Measurements from ENCODE around the gene SYNE2. TPM values are rescaled to one million over a fixed set of nuclear protein-coding genes. Genes with fewer than 3 reads are reported as not detected.

SYNE2 gene
- total RNA-seq, 2 experiments from 2014 or later: 77.7 to 82.4 TPM

GRCh38 chr14:63878792-63879191 is 26.0 kb downstream of the SYNE2 start:
- POLR2A ChIA-PET: no interaction called here
- Mint-ChIP-seq H3K36me3 (ENCODE audit: low read depth) (peaks cover 27% of the 10 kb centered on the region), H3K9me3 (no peaks in the 10 kb centered on the region), H3K27ac (no peak overlapping the region), H3K27me3 (no peaks in the 10 kb centered on the region), H3K4me1 (peaks cover 16% of the 10 kb centered on the region), H3K4me3 (no peak overlapping the region)
- DNase-seq: no peak
- CTCF ChIA-PET: no interaction called here

- no peak overlapping the region for H3K4me3 Mint-ChIP-seq
- peaks cover 3% of the 10 kb centered on the region for H3K4me1 Mint-ChIP-seq
- H3K9me3 Mint-ChIP-seq: no peaks in the 10 kb centered on the region
- no peak overlapping the region for H3K27ac Mint-ChIP-seq
- H3K36me3 Mint-ChIP-seq (ENCODE audit: low read depth): peaks cover 17% of the 10 kb centered on the region
- no peaks in the 10 kb centered on the region for H3K27me3 Mint-ChIP-seq
- POLR2A ChIA-PET: interaction anchor here (1.0 to 1.4 kb wide), 2 partner anchors 13 to 29 kb away, joined by 3 read pairs; partner anchors contain the start of gene SYNE2
- no peak for DNase-seq
- CTCF ChIA-PET: interaction anchor here (1.4 kb wide), 1 partner anchor 30 kb away, joined by 3 read pairs; no protein-coding TSS in a partner anchor
These were observed 29.1 kb downstream of the SYNE2 start for GRCh38 chr14:63881926-63882325.

GRCh38 chr14:63887899-63888298 is 35.1 kb downstream of the SYNE2 start:
- H3K27me3 Mint-ChIP-seq: no peaks in the 10 kb centered on the region
- CTCF ChIA-PET: no interaction called here

GRCh38 chr14:63890553-63890952 is 37.7 kb downstream of the SYNE2 start:
- no peak for DNase-seq
- peaks cover 4% of the 10 kb centered on the region for H3K4me1 Mint-ChIP-seq
- peaks cover 4% of the 10 kb centered on the region for H3K36me3 Mint-ChIP-seq (ENCODE audit: low read depth)
- no peaks in the 10 kb centered on the region for H3K9me3 Mint-ChIP-seq
- no peak overlapping the region for H3K4me3 Mint-ChIP-seq
- CTCF ChIA-PET: no interaction called here
- POLR2A ChIA-PET: interaction anchor here (0.8 kb wide), 1 partner anchor 48 kb away, joined by 3 read pairs; no protein-coding TSS in a partner anchor
- H3K27me3 Mint-ChIP-seq: no peaks in the 10 kb centered on the region
- H3K27ac Mint-ChIP-seq: no peak overlapping the region

More at GRCh38 chr14:63887899-63888298, 35.1 kb downstream of the SYNE2 start:
- POLR2A ChIA-PET: no interaction called here
- H3K36me3 Mint-ChIP-seq (ENCODE audit: low read depth): peaks cover 7% of the 10 kb centered on the region
- no peak overlapping the region for H3K27ac Mint-ChIP-seq
- DNase-seq: no peak
- H3K4me1 Mint-ChIP-seq: peaks cover 4% of the 10 kb centered on the region
- no peaks in the 10 kb centered on the region for H3K9me3 Mint-ChIP-seq
- no peak overlapping the region for H3K4me3 Mint-ChIP-seq

GRCh38 chr14:63891148-63891975 is 38.6 kb downstream of the SYNE2 start:
- H3K27ac Mint-ChIP-seq: no peak overlapping the region
- POLR2A ChIA-PET: no interaction called here
- no peak for DNase-seq
- CTCF ChIA-PET: no interaction called here
- H3K27me3 Mint-ChIP-seq: no peaks in the 10 kb centered on the region
- H3K9me3 Mint-ChIP-seq: no peaks in the 10 kb centered on the region
- no peak overlapping the region for H3K4me3 Mint-ChIP-seq
- peaks cover 4% of the 10 kb centered on the region for H3K4me1 Mint-ChIP-seq
- peaks cover 7% of the 10 kb centered on the region for H3K36me3 Mint-ChIP-seq (ENCODE audit: low read depth)

DNA sequence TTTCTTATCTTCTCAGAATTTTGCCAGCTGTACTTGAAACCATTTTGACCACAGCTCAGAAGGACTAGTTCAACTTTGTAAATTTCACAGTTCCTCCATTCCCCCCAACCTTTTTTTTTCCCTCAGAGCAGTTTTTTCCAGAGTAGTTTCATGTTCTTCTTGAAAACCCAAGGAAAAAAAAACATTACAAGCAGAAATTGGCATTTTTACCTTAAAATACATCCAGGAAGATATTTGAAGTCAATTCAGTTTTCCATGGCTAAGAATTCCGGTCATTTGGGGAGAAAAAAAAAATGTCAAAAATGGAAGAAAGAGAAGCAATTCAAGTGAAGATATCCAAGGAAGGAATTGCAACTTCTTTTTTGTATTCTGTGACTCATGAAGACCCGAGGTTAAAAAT is 39.5 kb downstream of the SYNE2 start:
- H3K9me3 Mint-ChIP-seq: no peaks in the 10 kb centered on the region
- no peak overlapping the region for H3K27ac Mint-ChIP-seq
- no peaks in the 10 kb centered on the region for H3K27me3 Mint-ChIP-seq
- ChIA-PET CTCF (no interaction called here), POLR2A (no interaction called here)
- peaks cover 4% of the 10 kb centered on the region for H3K4me1 Mint-ChIP-seq
- DNase-seq: no peak
- H3K4me3 Mint-ChIP-seq: no peak overlapping the region
- H3K36me3 Mint-ChIP-seq (ENCODE audit: low read depth): peaks cover 6% of the 10 kb centered on the region

DNA sequence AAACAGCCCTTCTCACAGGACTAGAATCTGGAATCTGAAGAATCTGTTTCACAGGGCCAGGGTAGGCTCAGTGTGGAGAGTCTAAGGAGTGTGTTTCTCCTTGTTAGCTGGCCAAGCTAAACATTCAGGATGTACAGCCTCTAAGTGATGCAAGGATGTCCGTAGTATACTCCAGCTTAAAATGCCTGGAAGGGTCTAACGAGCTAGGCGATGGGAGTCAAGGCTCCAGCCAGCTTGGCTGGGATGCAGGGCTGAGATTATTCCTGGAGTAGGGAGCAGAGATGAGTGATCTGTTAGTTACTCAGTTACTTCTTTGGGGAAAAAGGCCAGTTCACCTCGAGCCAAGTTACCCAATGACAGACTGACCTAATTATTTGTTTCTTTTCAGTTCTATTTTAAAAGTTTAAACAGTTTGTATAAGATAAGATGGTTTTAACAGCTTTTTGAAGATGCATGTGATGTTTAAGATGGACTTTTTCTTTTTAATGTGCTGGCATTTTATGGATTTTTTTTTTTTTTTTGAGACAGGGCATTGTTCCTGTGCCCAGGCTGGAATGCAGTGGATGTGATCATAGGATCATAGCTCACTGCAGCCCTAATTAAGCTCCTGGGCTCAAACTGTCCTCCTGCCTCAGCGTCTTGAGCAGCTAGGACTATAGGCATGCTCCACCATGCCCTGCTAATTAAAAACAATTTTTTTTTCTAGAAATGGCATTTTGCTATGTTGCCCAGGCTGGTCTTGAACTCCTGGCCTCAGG is 41.1 kb downstream of the SYNE2 start:
- Mint-ChIP-seq H3K4me1 (peaks cover 7% of the 10 kb centered on the region), H3K27me3 (no peaks in the 10 kb centered on the region), H3K4me3 (no peak overlapping the region), H3K36me3 (ENCODE audit: low read depth) (peaks cover 7% of the 10 kb centered on the region), H3K9me3 (no peaks in the 10 kb centered on the region), H3K27ac (no peak overlapping the region)
- ChIA-PET POLR2A (interaction anchor here (1.3 kb wide), 1 partner anchor 9 kb away, joined by 3 read pairs; no protein-coding TSS in a partner anchor), CTCF (no interaction called here)
- DNase-seq: no peak

GRCh38 chr14:63895510-63895909 is 42.7 kb downstream of the SYNE2 start:
- DNase-seq: no peak
- Mint-ChIP-seq H3K9me3 (no peaks in the 10 kb centered on the region), H3K36me3 (ENCODE audit: low read depth) (peaks cover 12% of the 10 kb centered on the region), H3K27ac (no peak overlapping the region), H3K27me3 (no peaks in the 10 kb centered on the region), H3K4me3 (no peak overlapping the region), H3K4me1 (peaks cover 17% of the 10 kb centered on the region)
- ChIA-PET CTCF (no interaction called here), POLR2A (interaction anchor here (0.7 kb wide), 1 partner anchor 805 kb away, joined by 3 read pairs; no protein-coding TSS in a partner anchor)

DNA sequence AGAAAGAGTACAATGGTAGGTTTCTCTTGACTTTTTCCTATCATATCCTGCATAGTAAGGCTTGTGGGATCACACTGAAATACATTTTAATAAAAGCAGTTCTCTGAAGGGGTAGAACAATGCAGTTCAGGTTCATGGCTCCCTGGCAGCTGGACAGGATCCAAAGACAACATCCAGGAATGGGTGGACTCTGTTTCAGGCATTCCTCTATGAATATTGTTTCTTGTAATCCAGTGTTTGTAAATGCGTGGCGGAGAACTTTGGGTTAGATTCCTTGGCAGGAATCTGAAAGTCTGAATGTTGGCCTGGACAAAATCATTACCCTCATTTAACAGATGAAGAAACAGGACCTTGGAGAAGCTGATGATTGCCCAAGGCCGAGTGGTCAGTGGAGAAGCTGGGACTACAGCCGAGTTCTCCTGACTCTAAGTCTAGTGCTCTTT is 43.5 kb downstream of the SYNE2 start:
- DNase-seq: no peak
- Mint-ChIP-seq H3K36me3 (ENCODE audit: low read depth) (peaks cover 16% of the 10 kb centered on the region), H3K9me3 (no peaks in the 10 kb centered on the region), H3K27ac (no peak overlapping the region), H3K4me1 (peaks cover 21% of the 10 kb centered on the region), H3K4me3 (no peak overlapping the region), H3K27me3 (no peaks in the 10 kb centered on the region)
- CTCF ChIA-PET: no interaction called here
- POLR2A ChIA-PET: interaction anchor here (1.1 kb wide), 1 partner anchor 12 kb away, joined by 3 read pairs; no protein-coding TSS in a partner anchor

- DNase-seq: no peak
- CTCF ChIA-PET: no interaction called here
These were observed 44.9 kb downstream of the SYNE2 start for GRCh38 chr14:63897721-63898163.

DNA sequence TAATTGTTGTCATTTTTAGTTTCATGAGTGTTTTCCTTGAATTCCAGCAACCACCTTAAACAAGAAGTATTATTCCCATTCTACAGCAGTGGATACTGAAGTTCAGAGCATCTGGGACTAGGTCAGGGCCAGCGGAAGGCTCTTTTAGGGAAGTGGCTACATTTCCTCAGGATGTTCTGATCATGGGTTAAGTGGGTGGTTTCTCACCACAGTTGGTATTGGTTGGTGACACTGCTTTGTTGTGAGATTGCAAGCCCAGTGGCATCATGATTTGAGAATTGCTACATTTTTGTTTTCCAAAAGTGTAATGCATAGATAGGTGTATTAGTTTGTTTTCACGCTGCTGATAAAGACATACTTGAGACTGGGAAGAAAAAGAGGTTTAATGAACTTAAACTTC is 47.1 kb downstream of the SYNE2 start:
- POLR2A ChIA-PET: interaction anchor here (1.4 to 1.9 kb wide), 3 partner anchors 9 to 31 kb away, joined by 3 to 5 read pairs (median 3); no protein-coding TSS in a partner anchor
- Mint-ChIP-seq H3K9me3 (no peaks in the 10 kb centered on the region), H3K27ac (peak overlapping the region; percentile 50), H3K4me1 (peaks cover 33% of the 10 kb centered on the region), H3K4me3 (no peak overlapping the region), H3K27me3 (no peaks in the 10 kb centered on the region), H3K36me3 (ENCODE audit: low read depth) (peaks cover 31% of the 10 kb centered on the region)
- peak; percentile 32 for DNase-seq
- CTCF ChIA-PET: no interaction called here

More at GRCh38 chr14:63897721-63898163, 44.9 kb downstream of the SYNE2 start:
- Mint-ChIP-seq H3K4me1 (peaks cover 25% of the 10 kb centered on the region), H3K4me3 (no peak overlapping the region), H3K36me3 (ENCODE audit: low read depth) (peaks cover 19% of the 10 kb centered on the region), H3K9me3 (no peaks in the 10 kb centered on the region), H3K27me3 (no peaks in the 10 kb centered on the region), H3K27ac (peak overlapping the region; percentile 29)
- POLR2A ChIA-PET: no interaction called here

DNA sequence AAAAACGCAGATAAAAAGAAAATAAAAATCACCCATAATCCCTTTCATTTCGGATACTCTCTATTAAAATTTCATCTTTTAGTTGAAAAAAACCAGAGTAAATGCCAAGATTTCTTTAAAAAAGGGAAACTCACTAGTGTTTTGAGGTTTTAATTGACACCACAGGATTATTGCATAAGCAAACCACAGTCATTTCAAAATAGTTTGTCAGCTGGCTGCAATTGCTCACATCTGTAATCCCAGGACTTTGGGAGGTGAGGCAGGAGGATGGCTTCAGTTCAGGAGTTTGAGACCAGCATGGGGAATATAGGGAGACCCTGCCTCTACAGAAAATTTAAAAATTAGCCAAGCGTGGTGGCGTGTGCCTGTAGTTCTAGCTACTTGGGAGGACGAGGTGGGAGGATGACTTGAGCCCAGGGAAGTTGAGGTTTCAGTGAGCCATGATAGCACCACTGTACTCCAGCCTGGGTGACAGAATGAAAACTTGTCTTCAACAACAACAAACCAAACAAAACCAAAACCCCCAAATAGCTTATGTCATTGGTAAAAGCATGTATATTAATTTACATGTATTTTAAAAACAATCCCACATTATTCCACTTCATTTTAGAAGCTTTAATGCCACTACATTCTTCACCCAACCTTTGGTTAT is 48.8 kb downstream of the SYNE2 start:
- H3K36me3 Mint-ChIP-seq (ENCODE audit: low read depth): peaks cover 36% of the 10 kb centered on the region
- H3K27me3 Mint-ChIP-seq: no peaks in the 10 kb centered on the region
- CTCF ChIA-PET: interaction anchor here (0.6 kb wide), 1 partner anchor 37 kb away, joined by 3 read pairs; no protein-coding TSS in a partner anchor
- no peak overlapping the region for H3K27ac Mint-ChIP-seq
- no peak overlapping the region for H3K4me3 Mint-ChIP-seq
- no peak for DNase-seq
- POLR2A ChIA-PET: interaction anchor here (1.2 to 1.4 kb wide), 2 partner anchors 9 to 49 kb away, joined by 3 read pairs; partner anchors contain the start of gene SYNE2
- H3K9me3 Mint-ChIP-seq: no peaks in the 10 kb centered on the region
- H3K4me1 Mint-ChIP-seq: peaks cover 33% of the 10 kb centered on the region

All from activated CD4-positive, alpha-beta memory T cell treated with anti-CD3 and anti-CD28 coated beads, Interleukin-2, amount 10 ng/mL, durations not matched to agents 7 days and 5 days (primary cell).